Activated CD8-positive, alpha-beta T cell treated with anti-CD3 and anti-CD28 coated beads for 36 hours (primary cell): Measurements from ENCODE around the gene TBC1D1. TPM values are rescaled to one million over a fixed set of nuclear protein-coding genes. Genes with fewer than 3 reads are reported as not detected.

Experiments used
- ATAC-seq: fragments of 200-7000 bp; cut with Tn5 transposase; one replicate; pipeline ENCODE4 v1.10.0; 2021; ENCODE audit warnings: mild to moderate bottlenecking, moderate library complexity
- CTCF ChIA-PET: fragments of 350-600 bp; sonication (Branson Sonifier 250); formaldehyde crosslinking; loops from one replicate; lab custom pipeline; 2021; ENCODE audit warnings: antibody characterized with exemption; lab: Charles Lee
- POLR2A ChIA-PET: fragments of 350-600 bp; sonication (Branson Sonifier 250); formaldehyde crosslinking; loops from one replicate; lab custom pipeline; 2021; ENCODE audit warnings: antibody characterized with exemption; lab: Charles Lee
- DNase-seq: peaks from one replicate; pipeline ENCODE4 v3.0.0-alpha.2; 2020
- H3K27ac Mint-ChIP-seq: one replicate; pipeline ENCODE4 v1.8.0; 2021; ENCODE audit warnings: mild to moderate bottlenecking, mixed read lengths
- H3K27me3 Mint-ChIP-seq: one replicate; pipeline ENCODE4 v1.8.0; 2021; ENCODE audit warnings: mixed read lengths
- H3K36me3 Mint-ChIP-seq: one replicate; pipeline ENCODE4 v1.8.0; 2021; ENCODE audit warnings: low read depth, mixed read lengths
- H3K4me1 Mint-ChIP-seq: one replicate; pipeline ENCODE4 v1.8.0; 2021; ENCODE audit warnings: low read depth, mixed read lengths
- H3K4me3 Mint-ChIP-seq: one replicate; pipeline ENCODE4 v1.8.0; 2021; ENCODE audit warnings: mild to moderate bottlenecking, moderate library complexity, mixed read lengths
- H3K9me3 Mint-ChIP-seq: one replicate; pipeline ENCODE4 v1.8.0; 2021; ENCODE audit warnings: mixed read lengths
- CTCF ChIP-seq: fragments of 200-600 bp; IDR thresholded peaks from one replicate; pipeline ENCODE4 v1.8.0; 2022; ENCODE audit warnings: antibody characterized with exemption, mild to moderate bottlenecking
- intact Hi-C: fragments of 100-400 bp; cut with micrococcal nuclease; formaldehyde crosslinking; loops from one replicate; pipeline ENCODE4 v1.10.0; 2022
- total RNA-seq, 2 experiments: library from RNA; stranded (reverse); gene quantifications; one replicate each; pipeline ENCODE4 v1.2.3, GENCODE V29; 2021

Gene TBC1D1
- total RNA-seq, 2 experiments from 2014 or later = 79.4 to 91.4 TPM

- Mint-ChIP-seq H3K4me1 (peaks cover 53% of the 10 kb centered on the region), H3K36me3 (peaks cover 12% of the 10 kb centered on the region), H3K4me3 (no peak overlapping the region), H3K27ac (no peak overlapping the region), H3K27me3 (no peaks in the 10 kb centered on the region), H3K9me3 (peaks cover 13% of the 10 kb centered on the region)
- ATAC-seq (no peak), DNase-seq (no peak)
- intact Hi-C loops = no loop called here
- no peak for TF ChIP-seq CTCF
- ChIA-PET CTCF (interaction anchor here (1.4 kb wide), 1 partner anchor 509 kb away, joined by 3 read pairs; no protein-coding TSS in a partner anchor), POLR2A (interaction anchor here (1.7 kb wide), 1 partner anchor 9 kb away, joined by 6 read pairs; no protein-coding TSS in a partner anchor)
Measured at GRCh38 chr4:38166082-38166481, 275.2 kb downstream of the TBC1D1 start.

- no peak for ATAC-seq
- Mint-ChIP-seq H3K27me3 (no peaks in the 10 kb centered on the region), H3K27ac (peak overlapping the region; percentile 33), H3K4me3 (no peak overlapping the region), H3K9me3 (peaks cover 13% of the 10 kb centered on the region), H3K4me1 (peaks cover 46% of the 10 kb centered on the region), H3K36me3 (peaks cover 12% of the 10 kb centered on the region)
- no peak for TF ChIP-seq CTCF
- intact Hi-C loops = no loop called here
- DNase-seq = no peak
- CTCF ChIA-PET = interaction anchor here (0.8 to 1.4 kb wide), 4 partner anchors 13 to 508 kb away, joined by 3 to 4 read pairs (median 3); no protein-coding TSS in a partner anchor
- POLR2A ChIA-PET = interaction anchor here (1.7 kb wide), 1 partner anchor 8 kb away, joined by 6 read pairs; no protein-coding TSS in a partner anchor
Measured at GRCh38 chr4:38166768-38167167, 275.9 kb downstream of the TBC1D1 start.

- Mint-ChIP-seq H3K9me3 (peaks cover 14% of the 10 kb centered on the region), H3K27me3 (no peaks in the 10 kb centered on the region), H3K36me3 (peaks cover 12% of the 10 kb centered on the region), H3K4me3 (no peak overlapping the region), H3K4me1 (peaks cover 34% of the 10 kb centered on the region), H3K27ac (no peak overlapping the region)
- CTCF ChIA-PET = interaction anchor here (2.6 kb wide), 1 partner anchor 12 kb away, joined by 24 read pairs; no protein-coding TSS in a partner anchor
- DNase-seq = no peak
- no peak for ATAC-seq
- TF ChIP-seq CTCF = no peak
- intact Hi-C loops = no loop called here
- POLR2A ChIA-PET = no interaction called here
Measured at GRCh38 chr4:38167973-38168372, 277.1 kb downstream of the TBC1D1 start.

GRCh38 chr4:38169524-38169923, 278.6 kb downstream of the TBC1D1 start:
- Mint-ChIP-seq H3K27me3 (no peaks in the 10 kb centered on the region), H3K36me3 (peaks cover 7% of the 10 kb centered on the region), H3K27ac (no peak overlapping the region), H3K4me1 (peaks cover 28% of the 10 kb centered on the region), H3K4me3 (no peak overlapping the region), H3K9me3 (peaks cover 8% of the 10 kb centered on the region)
- intact Hi-C loops = no loop called here
- TF ChIP-seq CTCF = no peak
- ATAC-seq (no peak), DNase-seq (no peak)
- POLR2A ChIA-PET = no interaction called here
- CTCF ChIA-PET = interaction anchor here (1.0 to 2.6 kb wide), 2 partner anchors 10 to 149 kb away, joined by 3 to 24 read pairs; no protein-coding TSS in a partner anchor

- Mint-ChIP-seq H3K4me1 (peaks cover 30% of the 10 kb centered on the region), H3K27me3 (no peaks in the 10 kb centered on the region), H3K9me3 (peaks cover 3% of the 10 kb centered on the region), H3K27ac (no peak overlapping the region), H3K4me3 (no peak overlapping the region), H3K36me3 (peaks cover 1% of the 10 kb centered on the region)
- no peak for ATAC-seq
- intact Hi-C loops = no loop called here
- no peak for TF ChIP-seq CTCF
- no peak for DNase-seq
- POLR2A ChIA-PET = no interaction called here
- CTCF ChIA-PET = interaction anchor here (2.6 kb wide), 1 partner anchor 9 kb away, joined by 24 read pairs; no protein-coding TSS in a partner anchor
Measured at GRCh38 chr4:38170338-38171169, 279.7 kb downstream of the TBC1D1 start.
